ENCODE results near the gene ST7. TPM values are rescaled to one million over a fixed set of nuclear protein-coding genes. Genes with fewer than 3 reads are reported as not detected.

The ST7 gene
- total and polyA plus RNA-seq, 8 donors = 7.5 to 49.0 (median 16.1) TPM

DNA sequence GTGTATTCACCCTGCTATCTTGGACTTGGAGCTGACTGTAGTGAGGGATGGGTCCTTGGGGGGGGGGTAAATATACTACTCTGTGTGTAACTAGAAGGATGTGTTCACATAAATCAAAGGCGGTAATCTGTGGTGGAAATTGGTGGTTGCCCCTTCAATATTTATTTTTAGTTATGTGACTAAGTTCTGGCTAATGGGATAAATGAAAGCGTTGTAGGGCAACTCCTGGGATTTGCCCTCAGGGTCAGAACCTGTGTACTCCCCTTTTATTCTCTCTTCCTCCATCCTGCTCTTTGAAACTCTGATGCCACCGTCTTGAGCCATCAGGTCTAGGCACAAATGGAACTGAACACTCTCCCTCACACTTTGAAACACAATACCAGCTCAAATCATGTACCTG, 24.3 kb upstream of the ST7 start:
- no peak for DNase-seq
- WGBS, 5 donors = 40 to 57% (median 56%) methylated on average over 3 of the region's 3 CpGs
- no peak overlapping the region for H3K4me3 ChIP-seq
- no peaks in the 10 kb centered on the region for H3K27me3 ChIP-seq
- H3K4me1 ChIP-seq = peaks cover 0 to 8% (median 1%) of the 10 kb centered on the region in 4 donors
- TF ChIP-seq, protein P1, sequence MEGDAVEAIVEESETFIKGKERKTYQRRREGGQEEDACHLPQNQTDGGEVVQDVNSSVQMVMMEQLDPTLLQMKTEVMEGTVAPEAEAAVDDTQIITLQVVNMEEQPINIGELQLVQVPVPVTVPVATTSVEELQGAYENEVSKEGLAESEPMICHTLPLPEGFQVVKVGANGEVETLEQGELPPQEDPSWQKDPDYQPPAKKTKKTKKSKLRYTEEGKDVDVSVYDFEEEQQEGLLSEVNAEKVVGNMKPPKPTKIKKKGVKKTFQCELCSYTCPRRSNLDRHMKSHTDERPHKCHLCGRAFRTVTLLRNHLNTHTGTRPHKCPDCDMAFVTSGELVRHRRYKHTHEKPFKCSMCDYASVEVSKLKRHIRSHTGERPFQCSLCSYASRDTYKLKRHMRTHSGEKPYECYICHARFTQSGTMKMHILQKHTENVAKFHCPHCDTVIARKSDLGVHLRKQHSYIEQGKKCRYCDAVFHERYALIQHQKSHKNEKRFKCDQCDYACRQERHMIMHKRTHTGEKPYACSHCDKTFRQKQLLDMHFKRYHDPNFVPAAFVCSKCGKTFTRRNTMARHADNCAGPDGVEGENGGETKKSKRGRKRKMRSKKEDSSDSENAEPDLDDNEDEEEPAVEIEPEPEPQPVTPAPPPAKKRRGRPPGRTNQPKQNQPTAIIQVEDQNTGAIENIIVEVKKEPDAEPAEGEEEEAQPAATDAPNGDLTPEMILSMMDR (IDR thresholded peaks at IDR 0.05) = no peak
- no peak for TF ChIP-seq POLR2AphosphoS5 (IDR thresholded peaks at IDR 0.05)
- TF ChIP-seq EP300 (IDR thresholded peaks at IDR 0.05) = no peak
- no peak for TF ChIP-seq POLR2A (IDR thresholded peaks at IDR 0.05)
- H3K9me3 ChIP-seq = no peaks in the 10 kb centered on the region
- no peaks in the 10 kb centered on the region for H3K36me3 ChIP-seq
- H3K27ac ChIP-seq = no peak overlapping the region
- intact Hi-C loops (cut with DNase I; ENCODE audit: low total_unique reads) = no loop called here

DNA sequence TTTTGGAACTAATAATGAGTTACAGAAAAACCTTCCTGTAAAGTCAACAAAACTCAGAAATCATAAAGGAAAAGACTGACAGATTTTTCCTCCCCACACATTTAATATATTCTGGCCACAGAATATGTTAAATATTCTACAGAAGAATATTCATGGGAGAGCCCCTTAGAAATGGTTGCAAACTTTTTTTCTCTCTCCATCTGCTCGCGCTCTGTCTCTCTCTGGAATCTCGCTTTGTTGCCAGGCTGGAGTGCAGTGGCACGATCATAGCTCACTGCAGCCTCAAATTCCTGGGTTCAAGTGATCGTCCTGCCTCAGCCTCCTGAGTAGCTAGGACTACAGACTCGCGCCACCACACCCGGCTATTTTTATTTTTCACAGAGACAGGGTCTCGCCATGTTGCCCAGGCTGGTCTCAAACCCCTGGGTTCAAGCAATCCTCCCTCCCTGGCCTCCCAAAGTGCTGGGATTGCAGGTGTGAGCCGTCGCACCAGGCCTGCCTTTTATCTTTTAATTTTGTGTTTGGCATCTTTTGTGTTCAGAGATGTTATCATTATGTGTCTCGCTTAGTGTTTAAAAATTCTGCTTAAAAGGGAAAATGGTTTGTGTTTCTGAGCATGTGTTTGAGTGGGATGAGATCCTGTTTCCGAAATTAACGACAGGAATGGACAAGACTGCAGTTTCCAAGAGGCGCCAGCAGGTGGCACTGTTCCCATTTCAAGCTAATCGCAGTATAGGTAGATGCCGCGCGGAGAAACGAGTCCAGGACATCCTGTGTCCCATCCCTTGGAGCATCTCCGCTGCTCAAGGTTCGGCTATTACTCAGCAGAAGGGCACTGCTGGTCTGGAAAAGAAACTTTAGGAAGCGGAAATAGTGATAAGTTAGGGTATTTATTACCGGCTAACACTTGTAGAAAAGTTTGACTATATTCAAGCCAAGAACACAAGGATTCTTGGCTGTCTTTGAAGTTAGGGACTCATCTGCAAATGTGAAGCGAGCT, 23.1 kb upstream of the ST7 start:
- no peaks in the 10 kb centered on the region for H3K27me3 ChIP-seq
- no peak for TF ChIP-seq EP300 (IDR thresholded peaks at IDR 0.05)
- TF ChIP-seq POLR2A (IDR thresholded peaks at IDR 0.05) = no peak
- TF ChIP-seq, protein P1 (IDR thresholded peaks at IDR 0.05) = peak in 6 of 7 experiments; percentile 75 to 93 (median 91)
- peak in 1 of 3 donors; percentile 13 for TF ChIP-seq POLR2AphosphoS5 (IDR thresholded peaks at IDR 0.05)
- H3K27ac ChIP-seq = no peak overlapping the region
- H3K4me1 ChIP-seq = peaks cover 0 to 8% (median 1%) of the 10 kb centered on the region in 4 donors
- intact Hi-C loops (cut with DNase I; ENCODE audit: low total_unique reads) = loop anchor here (5.0 kb wide), 1 partner anchor 197 kb away; no protein-coding TSS in a partner anchor
- DNase-seq = peak; percentile 89 to 90
- no peak overlapping the region for H3K4me3 ChIP-seq
- no peaks in the 10 kb centered on the region for H3K36me3 ChIP-seq
- WGBS, 5 donors = 28 to 35% (median 32%) methylated on average over 25 of the region's 25 CpGs
- H3K9me3 ChIP-seq = no peaks in the 10 kb centered on the region

DNA sequence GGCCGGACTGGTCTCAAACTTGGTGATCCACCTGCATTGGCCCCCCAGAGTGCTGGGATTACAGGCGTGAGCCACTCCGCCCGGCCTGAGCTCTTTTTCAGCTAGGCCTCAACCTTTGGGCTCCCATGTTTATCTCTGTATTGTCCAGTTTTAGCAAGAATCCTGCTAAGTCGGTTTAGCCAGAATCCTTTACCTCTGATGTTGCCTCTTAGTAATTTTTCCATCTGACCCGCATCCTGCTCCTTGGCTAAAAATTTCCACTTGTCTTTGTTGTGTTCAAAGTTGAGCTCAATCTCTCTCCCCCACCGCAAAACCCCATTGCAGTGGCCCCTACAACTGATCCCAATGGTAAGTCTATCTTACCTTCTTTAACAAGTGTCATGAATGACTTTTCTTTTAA, 20.7 kb upstream of the ST7 start:
- no peak overlapping the region for H3K4me3 ChIP-seq
- H3K27ac ChIP-seq = no peak overlapping the region
- WGBS, 5 donors = 92 to 97% (median 97%) methylated on average over 7 of the region's 7 CpGs
- DNase-seq = no peak
- H3K4me1 ChIP-seq = peaks cover 0 to 8% (median 1%) of the 10 kb centered on the region in 4 donors
- no peaks in the 10 kb centered on the region for H3K9me3 ChIP-seq
- intact Hi-C loops (cut with DNase I; ENCODE audit: low total_unique reads) = loop anchor here (5.0 kb wide), 1 partner anchor 195 kb away; no protein-coding TSS in a partner anchor
- TF ChIP-seq EP300 (IDR thresholded peaks at IDR 0.05) = no peak
- TF ChIP-seq POLR2AphosphoS5 (IDR thresholded peaks at IDR 0.05) = no peak
- no peak for TF ChIP-seq POLR2A (IDR thresholded peaks at IDR 0.05)
- TF ChIP-seq, protein P1 (IDR thresholded peaks at IDR 0.05) = no peak
- no peaks in the 10 kb centered on the region for H3K36me3 ChIP-seq
- H3K27me3 ChIP-seq = no peaks in the 10 kb centered on the region

DNA sequence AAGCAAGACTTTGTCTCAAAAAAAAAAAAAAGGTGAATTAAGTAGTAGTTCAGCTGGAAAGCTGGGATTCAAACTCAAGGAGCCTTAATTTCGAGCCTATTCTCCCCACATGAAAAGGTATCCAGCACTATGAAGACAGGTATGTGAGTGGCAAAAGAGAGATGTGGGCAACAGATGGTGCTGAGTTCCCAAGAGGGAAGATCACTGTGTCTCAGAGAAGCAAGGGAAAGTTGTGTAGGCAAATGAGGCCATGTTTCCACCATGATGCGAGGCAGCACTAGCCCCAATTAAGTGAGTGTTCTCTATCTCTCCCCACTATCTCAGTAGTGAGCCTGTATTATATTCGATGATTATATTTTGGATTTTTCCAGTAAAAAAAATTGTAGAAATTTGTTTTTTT, 19.8 kb upstream of the ST7 start:
- H3K4me3 ChIP-seq = no peak overlapping the region
- H3K27ac ChIP-seq = no peak overlapping the region
- intact Hi-C loops (cut with DNase I; ENCODE audit: low total_unique reads) = loop anchor here (5.0 kb wide), 1 partner anchor 194 kb away; no protein-coding TSS in a partner anchor
- H3K9me3 ChIP-seq = no peaks in the 10 kb centered on the region
- 79 to 95% (median 91%) methylated on average over 3 of the region's 3 CpGs for WGBS, 5 donors
- no peaks in the 10 kb centered on the region for H3K36me3 ChIP-seq
- H3K4me1 ChIP-seq = peaks cover 0 to 8% (median 1%) of the 10 kb centered on the region in 4 donors
- H3K27me3 ChIP-seq = no peaks in the 10 kb centered on the region
- TF ChIP-seq POLR2AphosphoS5 (IDR thresholded peaks at IDR 0.05) = no peak
- no peak for TF ChIP-seq EP300 (IDR thresholded peaks at IDR 0.05)
- TF ChIP-seq, protein P1 (IDR thresholded peaks at IDR 0.05) = no peak
- no peak for TF ChIP-seq POLR2A (IDR thresholded peaks at IDR 0.05)
- DNase-seq = no peak
